ENCODE data around the gene TRAPPC4. TPM values are rescaled to one million over a fixed set of nuclear protein-coding genes. Genes with fewer than 3 reads are reported as not detected.
"Not testable (repeated sequence)": the region's sequence is repeated elsewhere in the genome, so short reads cannot be mapped to it uniquely, and the experiment has no call there.

The TRAPPC4 gene
- total RNA-seq, 3 donors from 2014 or later = 115 to 146 (median 131) TPM

- Mint-ChIP-seq H3K4me3 (peak overlapping the region; percentile 95), H3K9me3 (no peaks in the 10 kb centered on the region), H3K36me3 (ENCODE audit: insufficient read depth) (peaks cover 40% of the 10 kb centered on the region), H3K4me1 (ENCODE audit: low read depth) (peaks cover 41% of the 10 kb centered on the region), H3K27me3 (ENCODE audit: low read depth) (no peaks in the 10 kb centered on the region)
- DNase-seq (peak; percentile 26), ATAC-seq (peak; percentile 10 to 12)
These were observed 37.9 kb downstream of the TRAPPC4 start for GRCh38 chr11:119056421-119056999.

DNA sequence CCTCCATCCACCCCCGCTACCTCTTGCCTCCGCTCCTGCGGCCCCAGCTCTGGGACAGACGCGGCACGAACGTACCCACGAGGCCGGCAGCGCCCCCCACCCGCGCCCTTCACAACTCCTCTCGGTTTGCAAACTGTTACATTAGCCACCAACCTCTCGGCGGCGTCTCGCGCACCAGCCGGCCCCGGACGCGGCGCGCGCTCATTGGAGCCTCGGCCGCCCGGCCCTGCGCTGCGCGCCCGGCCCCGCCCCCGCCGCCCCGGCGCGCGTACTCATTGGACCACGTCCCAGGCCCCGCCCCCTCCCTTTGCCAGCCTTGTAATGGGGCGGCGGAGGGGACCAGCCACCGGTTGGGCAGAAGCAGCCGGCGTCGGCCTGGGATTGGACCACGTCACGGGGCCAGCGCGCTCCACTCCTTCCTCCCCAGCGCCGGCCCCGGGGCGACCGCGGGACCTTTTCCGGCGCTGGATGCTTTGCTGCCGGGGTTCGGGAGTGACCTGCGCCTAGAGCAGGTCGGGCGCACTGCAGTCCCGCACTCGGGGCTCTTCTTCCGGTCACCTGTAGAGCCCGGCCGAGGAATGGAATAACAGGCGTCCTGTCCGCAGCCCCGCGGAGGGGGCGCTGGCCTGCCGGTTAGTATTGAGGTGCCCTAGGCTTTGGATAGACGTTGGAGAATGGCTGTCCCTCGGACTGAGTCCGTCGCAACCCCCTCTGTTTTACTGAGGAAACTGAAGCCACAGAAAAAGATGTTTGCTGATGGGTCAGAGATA, 38.6 kb downstream of the TRAPPC4 start, which contains the start of gene HYOU1:
HYOU1 (minus strand) TSS at position 206 of the 770 bp plus-strand sequence. CDS start 1,045 bp downstream, outside the sequence.
- DNase-seq (peak; percentile 99), ATAC-seq (peak; percentile 93 to 95)
- H3K9me3 Mint-ChIP-seq = no peaks in the 10 kb centered on the region
- peaks cover 36% of the 10 kb centered on the region for H3K36me3 Mint-ChIP-seq (ENCODE audit: insufficient read depth)
- no peaks in the 10 kb centered on the region for H3K27me3 Mint-ChIP-seq (ENCODE audit: low read depth)
- peak within 1 kb of the TSS; percentile 95 for H3K4me3 Mint-ChIP-seq
- H3K4me1 Mint-ChIP-seq (ENCODE audit: low read depth) = peaks cover 36% of the 10 kb centered on the region

GRCh38 chr11:119059128-119059527, 40.6 kb downstream of the TRAPPC4 start:
- Mint-ChIP-seq H3K4me1 (ENCODE audit: low read depth) (peaks cover 29% of the 10 kb centered on the region), H3K36me3 (ENCODE audit: insufficient read depth) (peaks cover 22% of the 10 kb centered on the region)
- H3K27me3 Mint-ChIP-seq (ENCODE audit: low read depth); ATAC-seq; DNase-seq; H3K9me3 Mint-ChIP-seq; H3K4me3 Mint-ChIP-seq: not testable (repeated sequence)

DNA sequence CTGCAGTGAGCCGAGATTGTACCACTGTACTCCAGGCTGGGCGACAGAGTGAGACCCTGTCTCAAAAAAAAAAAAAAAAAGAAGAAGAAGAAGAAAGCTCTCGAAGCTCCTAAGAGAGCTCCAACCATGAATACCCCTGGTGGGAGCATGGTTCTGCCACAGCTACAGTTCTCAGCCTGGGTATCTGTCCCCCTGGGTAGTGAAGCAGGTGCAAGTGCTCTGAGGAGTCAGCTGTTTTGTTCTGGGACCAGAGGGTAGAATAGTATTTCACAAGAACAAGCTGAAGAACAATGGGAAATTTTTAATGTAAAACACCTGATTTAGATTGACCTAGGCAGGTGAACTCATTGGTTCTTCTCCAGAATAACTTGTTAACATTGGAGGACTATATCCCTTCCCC, 42.7 kb downstream of the TRAPPC4 start:
- Mint-ChIP-seq H3K36me3 (ENCODE audit: insufficient read depth) (peaks cover 4% of the 10 kb centered on the region), H3K4me3 (no peak overlapping the region), H3K27me3 (ENCODE audit: low read depth) (no peaks in the 10 kb centered on the region), H3K4me1 (ENCODE audit: low read depth) (peaks cover 30% of the 10 kb centered on the region), H3K9me3 (no peaks in the 10 kb centered on the region)
- no peak for ATAC-seq
- DNase-seq = no peak

- no peaks in the 10 kb centered on the region for H3K9me3 Mint-ChIP-seq
- peaks cover 40% of the 10 kb centered on the region for H3K4me1 Mint-ChIP-seq (ENCODE audit: low read depth)
- no peaks in the 10 kb centered on the region for H3K27me3 Mint-ChIP-seq (ENCODE audit: low read depth)
- no peak for ATAC-seq
- no peak for DNase-seq
- H3K36me3 Mint-ChIP-seq (ENCODE audit: insufficient read depth) = peaks cover 4% of the 10 kb centered on the region
- no peak overlapping the region for H3K4me3 Mint-ChIP-seq
These were observed 44.2 kb downstream of the TRAPPC4 start for GRCh38 chr11:119062779-119063178.

DNA sequence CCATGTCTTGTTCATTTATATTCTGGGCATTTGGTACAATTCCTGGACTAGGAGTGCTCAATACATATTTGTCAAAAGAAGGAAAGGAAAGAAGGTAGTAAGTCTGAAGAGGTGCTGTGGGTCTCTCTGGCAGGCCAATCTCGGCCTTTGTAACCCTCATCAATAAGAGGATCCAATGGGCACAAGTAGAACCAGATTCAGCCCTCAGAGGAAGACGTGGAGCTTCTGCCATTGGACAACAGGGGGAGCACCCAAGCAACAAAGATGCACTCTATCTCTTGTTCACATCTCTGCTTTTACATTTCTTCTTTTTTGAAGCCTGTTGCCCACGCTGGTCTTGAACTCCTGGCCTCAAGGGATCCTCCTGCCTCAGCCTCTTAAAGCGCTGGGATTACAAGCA, 46.8 kb downstream of the TRAPPC4 start:
- no peaks in the 10 kb centered on the region for H3K27me3 Mint-ChIP-seq (ENCODE audit: low read depth)
- H3K4me1 Mint-ChIP-seq (ENCODE audit: low read depth) = peaks cover 48% of the 10 kb centered on the region
- H3K4me3 Mint-ChIP-seq = no peak overlapping the region
- peak; percentile 32 for DNase-seq
- H3K36me3 Mint-ChIP-seq (ENCODE audit: insufficient read depth) = peaks cover 8% of the 10 kb centered on the region
- H3K9me3 Mint-ChIP-seq = no peaks in the 10 kb centered on the region
- ATAC-seq = no peak

- H3K9me3 Mint-ChIP-seq = no peaks in the 10 kb centered on the region
- H3K4me3 Mint-ChIP-seq = peak within 1 kb of the TSS; percentile 94
- H3K4me1 Mint-ChIP-seq (ENCODE audit: low read depth) = peaks cover 48% of the 10 kb centered on the region
- H3K36me3 Mint-ChIP-seq (ENCODE audit: insufficient read depth) = peaks cover 17% of the 10 kb centered on the region
- DNase-seq (peak; percentile 97), ATAC-seq (peak; percentile 98)
- no peaks in the 10 kb centered on the region for H3K27me3 Mint-ChIP-seq (ENCODE audit: low read depth)
These were observed 49.0 kb downstream of the TRAPPC4 start, which contains the start of gene VPS11 for GRCh38 chr11:119067371-119068222. Gene VPS11 (plus strand): TSS chr11:119067818. CDS start chr11:119067824, 6 bp downstream.

Other genes starting within 250 kb of the TRAPPC4 start
- 100 to 1,000 TPM; 121 to 147 (median 132) TPM for gene DDX6, start 227.6 kb upstream of the TRAPPC4 start, total RNA-seq
- 10 to 100 TPM; 17.6 to 30.8 (median 23.7) TPM for gene CXCR5, start 134.9 kb upstream of the TRAPPC4 start, total RNA-seq
- gene BCL9L, start 92.8 kb upstream of the TRAPPC4 start, total RNA-seq = 10 to 100 TPM; 26.1 to 31.2 (median 26.9) TPM
- gene UPK2, start 62.5 kb upstream of the TRAPPC4 start, total RNA-seq = not detected
- gene FOXR1, start 47.0 kb upstream of the TRAPPC4 start, total RNA-seq = not detected
- gene CENATAC, start 20.6 kb upstream of the TRAPPC4 start, total RNA-seq = 10 to 100 TPM; 23.6 to 33.1 (median 31.0) TPM
- gene RPS25, start 423 bp upstream of the TRAPPC4 start, total RNA-seq = 1,000 to 10,000 TPM; 1,565 to 1,602 (median 1,576) TPM
- gene SLC37A4, start 12.1 kb downstream of the TRAPPC4 start, total RNA-seq = 10 to 100 TPM; 10.1 to 13.8 (median 13.5) TPM
- 100 to 1,000 TPM; 249 to 309 (median 260) TPM for gene HYOU1, start 38.4 kb downstream of the TRAPPC4 start, total RNA-seq
- 10 to 100 TPM; 24.1 to 31.5 (median 30.0) TPM for gene VPS11, start 49.1 kb downstream of the TRAPPC4 start, total RNA-seq
- gene HMBS, start 66.1 kb downstream of the TRAPPC4 start, total RNA-seq = 10 to 100 TPM; 43.7 to 64.7 (median 60.1) TPM
- 10 to 100 TPM; 53.9 to 61.0 (median 60.9) TPM for gene DPAGT1, start 83.1 kb downstream of the TRAPPC4 start, total RNA-seq
- gene C2CD2L, start 88.6 kb downstream of the TRAPPC4 start, total RNA-seq = 10 to 100 TPM; 22.0 to 24.7 (median 23.0) TPM
- 10 to 100 TPM; 20.1 to 26.2 (median 21.1) TPM for gene HINFP, start 102.8 kb downstream of the TRAPPC4 start, total RNA-seq
- gene ABCG4, start 130.3 kb downstream of the TRAPPC4 start, total RNA-seq = under 1 TPM in 1 of 3 donors, not detected in 2; 0.38 TPM
- gene NLRX1, start 150.0 kb downstream of the TRAPPC4 start, total RNA-seq = 10 to 100 TPM in 1 of 3 donors, 1 to 10 TPM in 2; 9.7 to 13.2 (median 9.7) TPM
- under 1 TPM in 2 of 3 donors, not detected in 1; 0.18 to 0.43 TPM for gene NHERF4, start 166.7 kb downstream of the TRAPPC4 start, total RNA-seq
- 10 to 100 TPM; 18.7 to 19.6 (median 19.5) TPM for gene CBL, start 187.6 kb downstream of the TRAPPC4 start, total RNA-seq

All from activated T-cell treated with anti-CD3 and anti-CD28 coated beads, Interleukin-2, amount 50 U/mL, for 4 hours (primary cell).